HG02571 (cell line): ENCODE data around the gene CDHR5.

Experiments
- ATAC-seq: cut with Tn5 transposase; IDR thresholded peaks from one replicate; pipeline ENCODE4 v1.9.1; 2021; ENCODE audit warnings: mild to moderate bottlenecking, moderate library complexity; ENCODE audit not compliant: unreplicated experiment

The CDHR5 gene

DNA sequence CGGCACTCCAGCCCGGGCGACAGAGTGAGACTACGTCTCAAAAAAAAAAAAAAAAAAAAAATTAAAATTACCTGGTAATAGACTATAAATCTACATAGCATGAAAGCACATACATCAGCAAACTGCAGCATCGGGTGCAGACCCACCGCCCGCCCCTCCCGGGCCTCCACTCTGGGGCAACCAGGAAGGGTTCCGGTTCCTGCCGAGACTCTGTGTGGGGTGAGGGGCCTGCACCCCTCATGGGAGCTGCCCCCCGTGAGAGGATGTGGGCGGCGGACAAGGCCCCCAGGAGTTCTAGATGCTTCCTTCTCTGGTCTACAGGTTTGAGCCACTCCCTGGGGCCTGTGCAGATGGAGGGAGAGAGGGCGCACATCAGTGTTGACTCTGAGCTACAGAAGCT is 21.5 kb upstream of the CDHR5 start:
- no peak for ATAC-seq

GRCh38 chr11:645536-645935 is 20.8 kb upstream of the CDHR5 start:
- no peak for ATAC-seq

DNA sequence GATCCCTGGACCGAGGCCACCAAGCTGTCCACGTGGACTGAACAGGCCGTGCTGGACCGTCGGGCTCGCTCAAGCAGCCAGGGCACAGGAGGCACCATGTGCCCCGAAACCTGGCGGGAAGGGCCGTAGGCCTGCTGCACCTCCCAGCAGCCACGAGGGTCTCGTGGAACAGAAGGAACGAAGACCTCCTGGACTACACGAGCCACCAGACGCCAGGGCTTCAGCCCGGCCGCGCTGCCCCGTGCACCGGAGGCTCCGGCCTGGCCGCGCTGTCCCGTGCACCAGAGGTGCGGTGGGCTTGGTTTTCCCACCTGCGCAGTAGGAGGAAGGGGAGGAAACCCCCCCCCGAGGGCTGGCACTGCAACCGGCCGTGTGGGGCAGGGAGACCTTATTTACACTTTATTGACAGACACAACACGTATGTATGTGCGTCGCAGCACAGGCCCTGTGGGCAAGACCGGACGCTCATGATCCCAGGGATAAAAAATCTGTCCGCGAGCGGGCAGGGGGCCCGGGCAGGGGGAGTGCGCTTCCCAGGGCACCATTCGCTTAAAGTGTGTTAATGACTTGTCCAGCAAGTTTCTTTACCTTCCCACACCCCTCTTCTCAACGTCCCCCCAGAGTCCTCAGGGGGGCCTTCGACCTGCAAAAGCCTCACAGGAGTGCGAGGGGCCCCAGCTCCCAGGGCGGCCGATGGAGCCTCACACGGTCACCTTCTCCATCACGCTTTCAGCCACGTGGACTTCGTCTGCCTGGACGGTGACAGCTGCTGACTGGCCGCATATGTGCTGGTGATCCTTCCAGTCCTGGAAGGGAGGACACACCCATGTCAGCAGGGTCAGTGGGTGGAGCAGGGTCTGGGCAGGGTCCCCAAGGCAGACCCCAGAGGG is 19.3 kb upstream of the CDHR5 start:
- no peak for ATAC-seq

- no peak for ATAC-seq
Observed at GRCh38 chr11:643366-643765, 18.6 kb upstream of the CDHR5 start.

GRCh38 chr11:641806-642370 is 17.1 kb upstream of the CDHR5 start:
- ATAC-seq = no peak

GRCh38 chr11:640021-640706 is 15.4 kb upstream of the CDHR5 start:
- ATAC-seq = no peak

DNA sequence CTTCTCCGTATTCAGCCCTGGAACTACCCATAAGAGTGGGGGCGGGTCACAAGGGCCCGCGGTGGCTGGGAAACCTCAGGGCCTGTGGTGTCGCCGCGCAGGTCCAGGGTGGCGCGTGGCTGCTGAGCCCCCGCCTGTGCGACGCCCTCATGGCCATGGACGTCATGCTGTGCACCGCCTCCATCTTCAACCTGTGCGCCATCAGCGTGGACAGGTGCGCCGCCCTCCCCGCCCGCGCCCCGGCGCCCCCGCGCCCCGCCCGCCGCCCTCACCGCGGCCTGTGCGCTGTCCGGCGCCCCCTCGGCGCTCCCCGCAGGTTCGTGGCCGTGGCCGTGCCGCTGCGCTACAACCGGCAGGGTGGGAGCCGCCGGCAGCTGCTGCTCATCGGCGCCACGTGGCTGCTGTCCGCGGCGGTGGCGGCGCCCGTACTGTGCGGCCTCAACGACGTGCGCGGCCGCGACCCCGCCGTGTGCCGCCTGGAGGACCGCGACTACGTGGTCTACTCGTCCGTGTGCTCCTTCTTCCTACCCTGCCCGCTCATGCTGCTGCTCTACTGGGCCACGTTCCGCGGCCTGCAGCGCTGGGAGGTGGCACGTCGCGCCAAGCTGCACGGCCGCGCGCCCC is 14.7 kb upstream of the CDHR5 start:
- ATAC-seq = no peak

DNA sequence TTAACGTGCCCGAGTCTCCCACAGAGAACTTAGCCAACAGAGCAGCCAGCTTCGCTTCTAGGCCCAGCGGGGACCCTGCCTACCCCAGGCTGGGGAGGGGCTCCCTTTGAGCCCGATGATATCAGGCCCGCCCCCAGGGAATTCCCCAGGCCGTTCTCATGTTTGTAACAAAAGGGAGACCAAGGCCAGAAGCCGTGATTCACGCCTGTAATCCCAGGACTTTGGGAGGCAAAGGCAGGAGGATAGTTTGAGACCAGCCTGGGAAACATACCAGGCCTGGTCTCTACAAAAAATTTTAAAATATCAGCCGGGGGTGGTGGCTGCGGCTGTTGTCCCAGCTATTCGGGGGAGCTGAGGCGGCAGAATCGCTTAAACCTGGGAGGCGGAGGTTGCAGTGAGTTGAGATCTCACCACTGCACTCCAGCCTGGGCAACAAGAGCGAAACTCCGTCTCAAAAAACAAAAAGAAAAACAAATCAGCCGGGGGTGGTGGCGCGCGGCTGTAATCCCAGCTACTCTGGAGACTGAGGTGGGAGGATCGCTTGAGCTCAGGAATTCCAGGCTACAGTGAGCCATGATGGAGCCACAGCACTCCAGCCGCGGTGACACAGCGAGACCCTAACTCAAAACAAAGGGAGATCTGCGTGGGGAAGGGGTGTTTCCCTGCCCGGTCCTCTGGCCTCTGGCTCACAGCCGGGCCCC is 14.0 kb upstream of the CDHR5 start:
- ATAC-seq = no peak

DNA sequence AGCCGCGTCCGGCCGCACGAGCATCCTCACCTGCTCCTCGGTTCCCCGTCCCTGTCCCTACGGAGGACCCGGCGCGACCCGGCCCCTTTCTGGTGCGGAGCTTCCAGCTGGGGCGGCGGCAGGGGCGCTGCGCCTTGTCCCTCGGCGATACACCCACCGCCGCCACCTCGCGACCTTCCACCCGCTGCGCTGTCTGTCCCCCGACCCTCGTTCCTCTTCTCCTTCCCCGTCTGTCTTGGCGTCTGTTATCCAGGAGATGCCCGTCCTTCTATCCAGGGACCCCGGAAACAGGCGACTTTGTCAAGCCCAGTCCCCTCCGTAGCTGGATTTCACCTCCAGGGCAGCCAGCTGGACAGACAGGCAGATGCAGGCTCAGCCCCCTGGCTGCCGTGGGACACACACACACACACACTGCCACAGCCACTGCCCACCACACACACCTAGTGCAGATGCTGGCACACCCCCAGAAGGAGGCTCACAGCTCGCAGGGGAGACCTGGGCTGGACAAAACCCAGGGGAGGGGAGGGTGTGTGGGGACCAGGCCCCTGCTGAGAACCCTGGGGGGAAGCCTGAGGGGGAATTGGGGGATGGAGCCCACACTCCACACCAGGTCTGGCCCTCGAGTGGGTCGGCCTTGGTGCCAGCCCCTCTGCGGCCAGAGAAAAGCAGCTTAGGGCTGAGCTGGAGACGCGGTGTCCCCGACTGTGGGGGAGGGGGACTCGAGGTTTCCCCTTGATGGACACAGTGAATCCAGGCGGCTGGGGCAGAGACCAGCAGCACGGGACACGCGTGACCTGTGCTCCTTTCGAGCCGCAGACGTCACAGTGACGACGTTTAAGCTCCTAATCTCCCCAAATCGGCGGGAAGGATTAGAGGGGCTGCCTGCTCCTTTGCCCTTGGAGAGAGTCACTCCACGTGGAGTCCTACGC is 13.1 kb upstream of the CDHR5 start:
- ATAC-seq = no peak

DNA sequence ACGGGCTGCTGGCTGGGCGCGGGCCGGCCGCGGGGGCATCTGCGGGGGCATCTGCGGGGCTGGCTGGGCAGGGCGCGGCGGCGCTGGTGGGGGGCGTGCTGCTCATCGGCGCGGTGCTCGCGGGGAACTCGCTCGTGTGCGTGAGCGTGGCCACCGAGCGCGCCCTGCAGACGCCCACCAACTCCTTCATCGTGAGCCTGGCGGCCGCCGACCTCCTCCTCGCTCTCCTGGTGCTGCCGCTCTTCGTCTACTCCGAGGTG is 12.5 kb upstream of the CDHR5 start:
- ATAC-seq = no peak

DNA sequence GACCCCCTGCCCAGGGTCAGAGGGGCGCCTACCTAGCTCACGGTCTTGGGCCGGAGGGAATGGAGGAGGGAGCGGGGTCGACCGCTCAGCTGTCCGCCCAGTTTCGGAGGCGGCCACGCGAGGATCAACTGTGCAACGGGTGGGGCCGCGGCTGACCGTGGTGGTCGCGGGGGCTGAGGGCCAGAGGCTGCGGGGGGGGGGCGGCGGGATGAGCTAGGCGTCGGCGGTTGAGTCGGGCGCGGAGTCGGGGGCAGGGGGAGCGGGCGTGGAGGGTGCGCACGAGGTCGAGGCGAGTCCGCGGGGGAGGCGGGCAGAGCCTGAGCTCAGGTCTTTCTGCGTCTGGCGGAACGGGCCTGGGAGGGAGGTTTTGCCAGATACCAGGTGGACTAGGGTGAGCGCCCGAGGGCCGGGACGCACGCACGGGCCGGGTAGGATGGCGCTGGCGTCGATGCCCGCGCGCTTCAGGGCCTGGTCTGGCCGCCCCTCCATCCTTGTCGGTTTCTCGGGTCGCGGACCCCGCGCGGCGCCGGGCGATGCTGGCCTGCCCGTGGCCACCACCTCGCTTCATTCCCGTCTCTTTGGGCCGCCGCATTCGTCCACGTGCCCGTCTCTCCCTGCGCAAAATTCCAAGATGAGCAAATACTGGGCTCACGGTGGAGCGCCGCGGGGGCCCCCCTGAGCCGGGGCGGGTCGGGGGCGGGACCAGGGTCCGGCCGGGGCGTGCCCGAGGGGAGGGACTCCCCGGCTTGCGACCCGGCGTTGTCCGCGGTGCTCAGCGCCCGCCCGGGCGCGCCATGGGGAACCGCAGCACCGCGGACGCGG is 12.0 kb upstream of the CDHR5 start, which contains the start of gene DRD4:
TSS of gene DRD4 (plus strand) at position 759 of the 822 bp plus-strand sequence. CDS start at position 795, 36 bp downstream.
- no peak for ATAC-seq

DNA sequence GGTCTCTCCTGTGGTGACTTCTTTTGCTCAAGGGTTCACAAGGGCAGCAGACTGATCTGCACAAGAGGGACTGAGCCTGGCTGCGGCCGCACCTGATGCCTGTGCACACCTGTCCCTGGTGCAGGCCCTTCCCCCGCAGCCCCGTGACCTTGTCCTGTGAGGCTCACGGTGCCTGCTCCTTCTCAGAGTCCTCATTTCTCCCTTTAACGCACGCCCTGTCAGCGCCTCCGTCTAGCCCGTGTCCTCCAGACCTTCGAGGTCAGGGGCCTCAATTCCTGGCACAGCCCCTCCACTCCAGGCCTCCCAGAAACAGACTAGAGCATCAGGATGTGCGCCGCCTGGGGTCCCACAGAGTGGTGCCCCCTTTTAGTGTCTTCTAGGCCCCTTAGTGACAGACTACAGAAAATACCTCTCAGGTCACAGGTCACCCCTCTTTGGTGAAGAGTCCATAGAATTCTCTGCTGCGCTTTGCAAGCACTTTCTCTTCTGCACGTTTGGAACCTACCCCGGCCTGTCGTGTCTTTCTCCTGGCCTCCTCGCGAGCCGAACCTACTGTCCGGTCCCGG is 11.3 kb upstream of the CDHR5 start:
- no peak for ATAC-seq

GRCh38 chr11:630871-631270 is 6.1 kb upstream of the CDHR5 start:
- ATAC-seq = no peak

DNA sequence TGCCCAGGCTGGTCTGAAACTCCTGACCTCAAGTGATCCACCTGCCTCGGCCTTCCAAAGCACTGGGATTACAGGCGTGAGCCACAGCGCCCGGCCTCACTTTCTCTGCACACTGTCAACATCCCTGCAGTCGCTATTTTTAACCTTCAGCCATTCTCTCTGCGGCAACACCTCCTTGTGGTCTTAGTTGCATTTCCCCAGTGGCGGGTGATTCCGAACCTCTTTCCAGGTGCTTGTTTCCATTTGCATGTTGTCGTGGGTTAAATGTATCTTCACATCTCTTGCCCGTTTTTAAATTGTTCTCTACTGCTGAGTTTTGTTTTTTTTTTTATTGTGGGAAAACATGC is 4.5 kb upstream of the CDHR5 start:
- no peak for ATAC-seq

GRCh38 chr11:628056-628455 is 3.3 kb upstream of the CDHR5 start:
- no peak for ATAC-seq

GRCh38 chr11:627308-627576 is 2.5 kb upstream of the CDHR5 start:
- no peak for ATAC-seq

DNA sequence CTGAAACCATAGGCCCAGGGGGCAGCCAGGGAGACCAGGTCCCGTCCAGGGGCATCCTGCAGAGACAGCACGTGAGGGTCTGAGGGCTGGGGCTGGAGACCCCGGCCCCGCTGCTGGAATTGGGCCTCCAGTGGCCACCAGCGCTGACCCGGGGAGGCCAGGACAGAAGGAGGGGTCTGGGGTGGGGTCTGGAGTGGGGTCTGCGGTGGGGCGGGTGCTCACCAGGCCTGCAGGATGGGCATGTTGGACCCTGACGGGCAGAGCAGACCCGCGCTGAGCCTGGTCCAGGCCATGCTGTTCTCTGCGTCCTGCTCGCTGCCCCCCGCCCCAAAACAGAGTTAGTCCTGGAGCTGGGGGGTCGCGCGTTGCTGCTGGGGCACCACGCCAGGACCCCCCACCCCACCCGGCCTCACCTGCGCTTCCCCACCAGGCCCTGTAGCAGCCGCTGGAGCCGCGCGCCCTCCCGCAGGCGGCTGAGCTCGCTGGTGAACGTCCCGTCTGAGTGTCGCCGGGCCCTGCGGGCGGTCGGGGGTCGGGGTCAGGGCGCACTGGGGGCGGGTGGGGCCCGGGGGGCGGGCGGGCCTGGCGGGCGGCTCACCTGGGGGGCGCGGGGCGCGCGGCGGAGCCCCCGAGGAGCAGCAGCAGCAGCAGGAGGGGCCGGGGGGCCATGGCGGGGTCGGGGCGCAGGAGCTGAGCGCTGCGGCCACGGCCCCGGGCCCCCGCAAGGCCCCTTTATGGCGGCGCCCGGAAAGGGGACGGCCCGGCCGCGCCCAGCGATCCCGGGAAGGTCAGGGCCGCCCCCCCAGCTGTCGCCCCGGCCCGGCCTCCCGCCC is 1.9 kb upstream of the CDHR5 start, which contains the start of gene SCT:
TSS of gene SCT (minus strand) at position 707 of the 833 bp plus-strand sequence. CDS start at position 669, 38 bp downstream.
- ATAC-seq = no peak

DNA sequence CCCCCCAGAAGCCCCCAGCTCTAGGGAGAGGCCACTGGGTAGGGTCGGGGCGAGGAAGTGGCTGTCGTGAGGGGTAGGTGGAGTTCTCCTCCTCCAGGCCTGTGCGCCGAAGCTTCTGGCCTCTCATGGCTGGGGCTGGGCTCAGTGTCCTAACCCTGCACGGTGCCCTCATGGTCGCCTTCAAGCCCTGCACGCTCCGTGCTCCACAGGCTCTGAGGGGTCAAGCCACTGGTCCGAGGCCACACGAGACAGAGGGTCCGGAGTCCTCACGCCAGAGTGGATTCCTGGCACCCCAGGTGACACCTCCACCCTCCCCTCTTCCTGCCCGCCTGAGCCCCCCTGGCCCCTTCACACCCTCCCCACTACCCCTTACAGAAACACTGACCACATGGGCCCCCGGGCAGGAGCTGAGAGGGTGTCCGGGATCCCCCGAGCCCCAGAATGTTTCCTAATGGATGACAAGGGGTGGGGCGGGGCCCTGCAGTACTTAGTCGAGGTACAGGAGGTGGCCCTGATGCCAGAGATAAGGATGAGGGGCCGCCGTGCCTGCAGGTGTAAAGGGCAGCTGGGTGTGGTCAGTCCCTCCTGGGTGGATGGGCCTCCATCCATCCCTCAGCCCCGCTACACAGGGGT is 997 bp upstream of the CDHR5 start:
- no peak for ATAC-seq
